A549 (cell line): ENCODE results near the gene B3GALT4.

Source experiments
- CBX2 ChIP-seq: fragments of 200-600 bp; sonication (generic); IDR thresholded peaks from 2 replicates; pipeline ENCODE4 v1.6.1; 2016; ENCODE audit warnings: low read depth, mild to moderate bottlenecking, borderline replicate concordance
- HOXA7 ChIP-seq: fragments of 250-450 bp; sonication (Bioruptor Pico); IDR thresholded peaks from 2 replicates; pipeline ENCODE4 v1.5.0; 2020; ENCODE audit warnings: mild to moderate bottlenecking, moderate library complexity
- MAZ ChIP-seq: fragments of 150-350 bp; IDR thresholded peaks from 2 replicates; pipeline ENCODE4 v1.6.1; 2014; ENCODE audit warnings: antibody characterized with exemption, low read depth, low read length, borderline replicate concordance
- POLR2A ChIP-seq: IDR thresholded peaks from 2 replicates; pipeline ENCODE4 v1.6.1; 2012; ENCODE audit warnings: mild to moderate bottlenecking, low read length
- POLR2AphosphoS2 ChIP-seq: conservative IDR thresholded peaks from 2 replicates; pipeline ENCODE4 v1.6.1; 2012; ENCODE audit warnings: low read length, improper control_type of control experiment, inconsistent platforms
- RFX5 ChIP-seq: fragments of 450-650 bp; IDR thresholded peaks from 2 replicates; pipeline ENCODE4 v1.7.1; 2014; ENCODE audit warnings: antibody characterized with exemption, mild to moderate bottlenecking, moderate library complexity
- TP53 ChIP-seq: fragments of 250-450 bp; sonication (Bioruptor Pico); IDR thresholded peaks from 2 replicates; pipeline ENCODE4 v1.5.0; 2021; ENCODE audit warnings: mild to moderate bottlenecking, moderate library complexity
- TF ChIP-seq, protein P1 (sequence below): fragments of >200 bp; sonication (Bioruptor Twin); formaldehyde crosslinking; IDR thresholded peaks from 3 replicates; pipeline ENCODE4 v1.5.1; 2016
- TF ChIP-seq, protein P2 (sequence below): IDR thresholded peaks from 2 replicates; pipeline ENCODE4 v1.6.1; 2012
- TF ChIP-seq, protein P3 (sequence below): fragments of 450-650 bp; IDR thresholded peaks from 2 replicates; pipeline ENCODE4 v1.6.1; 2014; ENCODE audit warnings: antibody characterized with exemption

DNA sequence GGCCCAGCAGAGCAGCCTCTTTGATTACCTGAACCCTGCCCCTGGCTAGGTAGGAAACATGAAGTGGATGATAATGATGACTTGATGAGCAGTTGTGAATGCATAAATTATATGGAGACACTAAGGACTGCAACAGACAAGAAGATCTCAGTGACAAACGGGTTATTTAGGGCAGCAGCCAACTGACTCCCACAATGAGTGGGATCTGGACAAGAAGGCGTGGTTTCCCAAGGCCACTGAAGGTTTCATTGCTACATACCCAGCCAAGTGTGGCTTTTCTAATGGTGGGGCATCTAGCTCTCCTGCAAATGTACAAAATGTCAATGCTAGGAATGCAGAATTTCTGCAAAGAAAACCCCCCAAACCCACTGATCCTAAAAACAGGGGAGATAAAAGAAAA is 39.2 kb upstream of the B3GALT4 start:
- TF ChIP-seq, protein P1, sequence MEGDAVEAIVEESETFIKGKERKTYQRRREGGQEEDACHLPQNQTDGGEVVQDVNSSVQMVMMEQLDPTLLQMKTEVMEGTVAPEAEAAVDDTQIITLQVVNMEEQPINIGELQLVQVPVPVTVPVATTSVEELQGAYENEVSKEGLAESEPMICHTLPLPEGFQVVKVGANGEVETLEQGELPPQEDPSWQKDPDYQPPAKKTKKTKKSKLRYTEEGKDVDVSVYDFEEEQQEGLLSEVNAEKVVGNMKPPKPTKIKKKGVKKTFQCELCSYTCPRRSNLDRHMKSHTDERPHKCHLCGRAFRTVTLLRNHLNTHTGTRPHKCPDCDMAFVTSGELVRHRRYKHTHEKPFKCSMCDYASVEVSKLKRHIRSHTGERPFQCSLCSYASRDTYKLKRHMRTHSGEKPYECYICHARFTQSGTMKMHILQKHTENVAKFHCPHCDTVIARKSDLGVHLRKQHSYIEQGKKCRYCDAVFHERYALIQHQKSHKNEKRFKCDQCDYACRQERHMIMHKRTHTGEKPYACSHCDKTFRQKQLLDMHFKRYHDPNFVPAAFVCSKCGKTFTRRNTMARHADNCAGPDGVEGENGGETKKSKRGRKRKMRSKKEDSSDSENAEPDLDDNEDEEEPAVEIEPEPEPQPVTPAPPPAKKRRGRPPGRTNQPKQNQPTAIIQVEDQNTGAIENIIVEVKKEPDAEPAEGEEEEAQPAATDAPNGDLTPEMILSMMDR: no peak
- no peak for TF ChIP-seq RFX5
- no peak for TF ChIP-seq HOXA7 (CRISPR knock-in tag)
- TF ChIP-seq, protein P2, sequence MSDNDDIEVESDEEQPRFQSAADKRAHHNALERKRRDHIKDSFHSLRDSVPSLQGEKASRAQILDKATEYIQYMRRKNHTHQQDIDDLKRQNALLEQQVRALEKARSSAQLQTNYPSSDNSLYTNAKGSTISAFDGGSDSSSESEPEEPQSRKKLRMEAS: no peak
- TF ChIP-seq CBX2: no peak
- TF ChIP-seq TP53 (CRISPR knock-in tag): no peak
- no peak for TF ChIP-seq MAZ
- no peak for TF ChIP-seq POLR2A
- TF ChIP-seq, protein P3, sequence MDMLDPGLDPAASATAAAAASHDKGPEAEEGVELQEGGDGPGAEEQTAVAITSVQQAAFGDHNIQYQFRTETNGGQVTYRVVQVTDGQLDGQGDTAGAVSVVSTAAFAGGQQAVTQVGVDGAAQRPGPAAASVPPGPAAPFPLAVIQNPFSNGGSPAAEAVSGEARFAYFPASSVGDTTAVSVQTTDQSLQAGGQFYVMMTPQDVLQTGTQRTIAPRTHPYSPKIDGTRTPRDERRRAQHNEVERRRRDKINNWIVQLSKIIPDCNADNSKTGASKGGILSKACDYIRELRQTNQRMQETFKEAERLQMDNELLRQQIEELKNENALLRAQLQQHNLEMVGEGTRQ: no peak
- no peak for TF ChIP-seq POLR2AphosphoS2
